Right lung (tissue), 5 donors: Measurements from ENCODE around the gene RUVBL1. TPM values are rescaled to one million over a fixed set of nuclear protein-coding genes. Genes with fewer than 3 reads are reported as not detected.

Experiments used
- DNase-seq, 2 donors: peaks; one replicate each; pipeline ENCODE4 v3.0.0-alpha.2; 2013
- polyA plus RNA-seq, 5 donors: library from polyadenylated mRNA; unstranded; fragments of 120-200 nt; gene quantifications; one replicate each; pipeline versions ENCODE4 v1.2.1 to v1.2.3, GENCODE V29; 2013; ENCODE audit warnings: inconsistent platforms in 1 of 5, low replicate concordance in 1 of 5; ENCODE audit not compliant: insufficient read length in 5 of 5, insufficient read depth in 1 of 5

Gene RUVBL1
- polyA plus RNA-seq, 5 donors: 47.4 to 55.4 (median 52.2) TPM

- DNase-seq: no peak
These were observed 21.0 kb upstream of the RUVBL1 start for GRCh38 chr3:128144512-128145187.

DNA sequence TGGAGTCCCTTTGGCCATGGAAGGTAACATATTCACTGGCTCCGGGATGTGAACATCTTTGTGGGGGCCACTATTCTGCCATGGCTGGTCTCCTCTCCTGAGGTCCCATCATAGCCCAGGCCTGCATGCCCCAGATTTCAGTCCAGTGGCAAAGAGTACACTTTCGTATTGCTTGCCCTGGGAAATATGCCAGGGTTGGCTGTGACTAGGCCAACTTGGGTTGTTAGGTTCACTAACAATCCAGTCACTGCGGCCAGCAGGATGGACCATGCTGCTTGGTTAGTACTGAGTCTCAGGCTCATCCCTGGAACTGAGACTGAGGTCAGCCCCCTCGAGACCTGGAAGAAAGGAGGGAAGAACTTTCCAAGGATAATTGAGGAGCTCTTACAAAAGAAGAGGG is 19.9 kb upstream of the RUVBL1 start:
- DNase-seq: no peak

DNA sequence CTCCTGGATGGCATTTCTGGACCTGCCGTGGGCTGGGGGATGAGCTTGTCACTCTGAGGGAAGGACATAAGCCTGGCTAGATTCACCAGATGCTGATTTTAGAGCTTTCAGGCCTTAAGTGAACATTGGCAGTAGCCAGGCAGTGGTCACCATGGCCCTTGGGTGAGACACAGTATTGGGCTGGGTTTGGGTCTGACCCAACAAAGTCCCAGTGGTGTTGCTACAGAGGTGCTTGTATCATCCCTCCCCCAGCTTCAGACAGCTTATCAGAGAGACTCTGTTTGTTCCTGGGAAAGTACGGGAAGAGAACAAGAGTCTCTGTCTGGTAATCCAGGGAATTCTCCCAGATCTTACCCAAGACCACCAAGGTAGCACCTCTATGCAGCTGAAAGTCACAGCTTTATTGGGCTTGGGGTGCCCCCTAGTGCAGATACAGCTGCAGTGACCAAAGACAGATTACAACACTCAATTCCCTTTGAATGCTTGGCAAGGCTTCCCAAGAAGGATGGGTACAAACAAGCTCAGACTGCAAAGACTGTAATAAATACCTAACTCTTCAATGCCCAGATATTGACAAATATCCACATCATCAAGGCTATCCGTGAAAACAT is 9.8 kb upstream of the RUVBL1 start:
- no peak for DNase-seq

GRCh38 chr3:128131897-128132646 is 8.5 kb upstream of the RUVBL1 start:
- DNase-seq: no peak

GRCh38 chr3:128128251-128128650 is 4.6 kb upstream of the RUVBL1 start:
- no peak for DNase-seq

DNA sequence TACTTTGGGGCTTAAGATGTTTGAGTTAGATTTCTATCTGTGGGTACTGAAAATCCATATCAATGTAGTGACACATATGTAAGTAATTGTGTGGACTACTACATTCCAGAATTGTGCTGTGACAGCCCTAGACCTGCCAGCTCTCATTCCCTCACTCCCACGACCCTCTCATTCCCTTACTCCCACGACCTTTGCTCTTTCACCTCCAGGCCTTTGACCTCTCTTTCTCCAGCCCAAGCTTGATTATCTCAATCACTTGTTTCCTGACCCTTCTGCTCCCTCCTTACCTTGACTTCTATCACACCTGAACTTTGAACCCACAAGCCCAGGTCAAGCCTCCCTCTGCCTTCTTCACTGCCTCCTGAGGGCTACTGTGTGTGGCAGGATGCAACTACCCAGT is 3.6 kb upstream of the RUVBL1 start:
- no peak for DNase-seq

GRCh38 chr3:128123156-128123537 is 465 bp downstream of the RUVBL1 start:
- no peak for DNase-seq

DNA sequence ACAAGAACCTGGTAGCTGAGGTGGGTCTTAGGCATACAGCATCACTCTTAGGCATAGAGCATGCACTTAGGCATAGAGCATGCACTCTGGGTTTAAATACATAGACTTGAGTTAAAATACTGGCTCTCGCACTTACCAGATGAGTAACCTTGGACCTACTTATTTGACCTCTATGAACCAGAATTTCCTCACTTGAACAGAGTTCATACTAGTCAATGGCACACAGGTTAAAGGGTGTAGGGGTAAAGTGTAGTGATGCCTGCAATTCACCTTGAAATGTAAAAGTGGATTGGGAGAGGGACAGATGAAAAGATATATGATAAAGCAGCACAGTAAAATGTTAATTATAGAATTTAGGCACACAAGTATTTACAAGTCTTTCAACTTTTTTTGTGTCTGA is 1.6 kb downstream of the RUVBL1 start:
- DNase-seq: no peak

GRCh38 chr3:128113817-128114794 is 9.5 kb downstream of the RUVBL1 start:
- DNase-seq: no peak

DNA sequence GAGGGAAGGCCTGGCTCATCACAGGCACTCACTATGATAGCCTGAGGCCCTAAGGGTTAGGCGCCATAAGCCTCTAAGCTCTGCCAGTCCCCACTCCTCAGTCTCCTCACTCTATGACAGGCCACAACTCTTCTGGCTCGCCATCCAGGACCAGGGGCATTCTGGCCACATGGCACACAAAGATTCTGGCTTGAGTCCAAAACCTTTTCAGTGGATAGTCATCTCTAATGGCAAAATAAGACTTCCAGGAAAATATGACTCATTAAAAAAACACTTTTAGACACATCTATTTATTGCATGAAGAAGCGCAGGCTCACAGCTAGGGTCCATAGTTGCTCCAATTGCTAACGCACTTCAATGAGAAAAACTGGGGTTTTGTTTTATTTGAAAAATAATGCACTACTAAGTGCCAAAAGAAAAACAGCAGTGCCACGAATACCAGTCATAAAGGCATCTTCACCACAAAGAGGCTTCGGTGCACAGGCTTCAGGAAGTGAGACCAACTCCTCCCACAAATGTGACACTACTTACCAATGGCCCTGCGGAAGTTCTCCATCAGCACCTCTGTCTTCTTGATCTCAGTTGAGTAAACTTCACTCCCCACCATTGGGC is 11.1 kb downstream of the RUVBL1 start:
- no peak for DNase-seq

DNA sequence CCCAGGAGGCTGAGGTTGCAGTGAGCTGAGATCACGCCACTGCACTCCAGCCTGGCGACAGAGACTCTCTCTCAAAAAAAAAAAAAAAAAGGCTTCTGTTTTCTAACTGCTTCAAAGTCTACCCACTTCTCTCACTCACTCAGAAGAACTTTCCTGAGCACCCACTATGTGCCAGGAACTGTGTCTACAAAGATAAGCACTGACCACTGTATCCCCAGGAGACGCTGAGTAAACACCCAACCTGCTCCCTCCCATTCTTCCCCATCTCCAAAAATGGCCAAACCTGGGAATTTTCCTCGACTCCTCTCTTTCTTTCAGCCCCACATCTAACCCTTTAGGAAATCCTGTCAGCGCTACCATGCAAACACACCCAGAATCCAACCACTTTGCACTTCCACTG is 12.5 kb downstream of the RUVBL1 start:
- no peak for DNase-seq

GRCh38 chr3:128107834-128108233 is 15.8 kb downstream of the RUVBL1 start:
- no peak for DNase-seq

DNA sequence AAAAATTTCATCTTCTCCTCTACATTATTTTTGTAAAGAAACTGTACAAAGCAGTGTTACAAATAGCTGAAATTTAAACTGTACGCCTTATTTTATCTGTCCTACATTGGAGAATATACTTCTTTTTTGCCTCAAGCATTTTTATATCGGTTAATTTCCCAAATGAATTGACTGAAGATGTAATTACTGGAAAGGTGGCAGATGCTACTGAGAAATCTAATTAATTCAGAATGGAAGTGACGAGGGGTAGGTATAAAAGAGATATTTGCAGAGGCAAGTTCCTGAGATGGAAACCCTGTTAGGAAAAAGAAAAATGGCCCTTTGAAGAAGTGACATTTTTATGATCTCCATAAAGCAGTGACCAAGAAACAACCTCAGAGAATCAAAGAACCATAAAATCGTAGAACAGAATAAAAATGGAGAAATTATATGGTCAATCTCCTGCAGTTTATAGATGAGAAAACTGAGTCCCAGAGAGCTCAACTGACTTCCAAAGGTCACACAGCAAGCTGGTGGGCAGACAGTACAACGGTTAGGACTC is 20.4 kb downstream of the RUVBL1 start:
- DNase-seq: no peak

GRCh38 chr3:128100638-128101037 is 23.0 kb downstream of the RUVBL1 start:
- no peak for DNase-seq

- DNase-seq: no peak
These were observed 23.5 kb downstream of the RUVBL1 start for GRCh38 chr3:128100161-128100560.

GRCh38 chr3:128098234-128098633 is 25.4 kb downstream of the RUVBL1 start:
- no peak for DNase-seq

DNA sequence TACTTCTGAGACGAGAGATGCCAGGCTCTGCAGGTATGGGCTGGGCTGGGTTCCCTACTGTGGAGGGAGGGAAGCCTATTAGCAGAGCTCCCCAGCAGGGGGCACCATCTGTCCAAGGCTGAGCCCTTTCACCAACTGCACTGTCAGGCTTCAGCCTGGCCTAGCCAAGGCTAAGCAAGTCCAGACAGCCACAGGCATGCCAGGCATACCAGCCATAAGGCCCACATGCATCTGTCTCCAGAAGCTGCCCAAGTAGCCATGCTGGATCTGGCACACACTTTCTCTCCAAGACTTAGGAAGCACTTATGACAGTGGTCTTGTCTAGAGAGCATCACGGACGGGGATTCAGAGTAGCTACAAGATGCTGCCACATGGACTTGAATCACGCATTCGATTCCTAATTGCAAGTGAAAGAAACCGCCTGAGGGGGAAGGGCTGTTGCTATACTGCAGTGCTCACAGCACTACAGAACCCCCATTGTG is 28.3 kb downstream of the RUVBL1 start:
- DNase-seq: peak; percentile 47 to 63

DNA sequence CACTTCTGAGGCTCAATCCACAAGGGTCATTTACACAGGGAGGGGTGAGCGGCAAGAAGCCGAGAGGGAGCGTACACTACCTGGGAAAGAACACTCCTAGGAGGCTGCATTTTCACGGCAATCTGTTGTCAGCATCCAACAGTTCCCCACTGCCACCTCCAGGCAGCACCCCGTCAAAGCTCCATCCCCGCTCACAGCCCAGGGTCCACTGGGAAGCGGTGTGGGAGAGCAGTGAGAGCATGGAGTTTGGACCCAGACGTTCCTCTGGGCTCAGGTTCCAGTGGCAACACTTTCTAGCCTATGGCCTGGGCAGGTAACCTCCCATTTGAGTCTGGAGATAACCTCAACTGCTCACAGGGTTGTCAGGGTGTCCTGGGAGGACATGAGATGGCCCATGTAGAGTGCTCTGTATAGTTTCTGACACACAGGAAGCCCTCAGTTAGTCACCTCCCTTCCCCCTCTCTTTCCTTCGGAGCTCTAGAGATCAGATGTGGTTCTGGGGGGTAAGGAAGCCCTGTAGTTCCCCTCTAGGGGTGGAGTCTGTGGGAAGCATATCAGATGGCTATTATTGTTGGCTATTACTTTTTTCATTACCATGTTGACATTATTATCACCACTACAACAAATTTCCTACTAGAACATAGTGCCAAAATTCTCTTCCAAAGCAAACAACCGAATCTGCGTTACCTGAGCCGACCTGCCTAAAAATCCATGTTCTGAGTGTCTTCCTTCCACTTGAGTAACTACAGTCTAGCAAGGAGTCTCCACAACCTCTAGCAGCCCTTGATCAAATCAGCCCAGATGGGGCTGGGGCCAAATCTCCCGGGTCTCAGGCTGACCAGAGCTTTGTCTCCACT is 29.1 kb downstream of the RUVBL1 start:
- no peak for DNase-seq

GRCh38 chr3:128091586-128091985 is 32.0 kb downstream of the RUVBL1 start:
- no peak for DNase-seq

DNA sequence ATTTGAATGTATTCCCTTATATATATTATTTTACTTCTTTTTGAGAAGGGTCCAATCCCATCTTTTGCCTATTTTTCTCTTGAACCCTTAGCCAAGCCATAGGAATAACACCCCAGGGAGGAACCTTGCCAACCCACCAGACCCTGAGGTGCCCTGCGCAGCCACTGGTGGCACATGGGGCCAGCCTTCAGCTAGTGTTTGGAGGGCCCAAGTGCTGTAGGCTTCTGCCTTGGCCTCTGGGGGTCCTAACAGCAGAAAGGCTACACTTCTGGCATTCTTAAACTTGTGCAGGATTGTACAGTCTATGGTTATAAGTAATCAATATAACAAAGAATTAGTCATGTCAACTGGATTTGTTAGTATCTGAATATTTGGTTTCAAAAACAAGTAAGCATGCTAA is 34.5 kb downstream of the RUVBL1 start:
- DNase-seq: no peak
